ENCODE measurements around the gene FIGN.

Gene FIGN

DNA sequence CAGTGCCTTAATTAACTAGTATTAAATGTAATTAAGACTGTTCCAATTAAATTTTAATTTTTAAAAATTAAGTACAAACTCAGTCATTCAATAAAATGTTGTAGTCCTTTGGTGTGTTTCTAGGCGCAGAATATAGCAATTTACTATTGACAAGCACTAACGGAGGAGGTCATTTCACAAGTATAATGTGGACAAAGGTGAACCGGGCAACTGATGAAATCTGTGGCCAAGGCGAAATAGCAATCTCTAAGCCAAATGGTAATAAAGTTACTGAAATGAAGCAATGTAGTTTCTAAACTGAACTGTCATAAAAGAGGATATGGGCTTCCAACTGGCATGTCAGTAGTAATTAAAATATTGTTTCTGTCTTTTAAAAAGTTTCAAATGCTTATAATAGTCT lies 27.5 kb downstream of the FIGN start:
- DNase-seq (ENCODE audit: low read depth in 2 of 2): no peak

DNA sequence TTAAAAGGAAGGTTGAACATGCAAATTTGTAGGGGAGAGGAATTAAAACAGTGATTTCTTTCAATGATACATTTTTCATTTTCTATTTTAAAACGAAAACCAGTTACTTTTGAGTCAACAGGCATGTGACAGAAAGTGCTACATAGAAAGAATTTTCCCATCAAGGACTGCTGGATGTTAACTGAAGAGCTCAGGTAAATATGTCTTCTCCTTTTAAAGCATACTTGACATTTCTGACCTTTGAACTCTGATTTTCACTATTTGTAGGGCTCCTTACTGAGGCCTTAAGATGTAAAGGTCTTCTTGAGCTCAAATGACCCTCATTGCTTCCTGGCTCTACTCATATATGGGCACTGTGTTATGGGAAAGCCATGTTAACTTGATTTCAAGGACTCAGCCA lies 32.4 kb downstream of the FIGN start:
- no peak for DNase-seq (ENCODE audit: low read depth in 2 of 2)

DNA sequence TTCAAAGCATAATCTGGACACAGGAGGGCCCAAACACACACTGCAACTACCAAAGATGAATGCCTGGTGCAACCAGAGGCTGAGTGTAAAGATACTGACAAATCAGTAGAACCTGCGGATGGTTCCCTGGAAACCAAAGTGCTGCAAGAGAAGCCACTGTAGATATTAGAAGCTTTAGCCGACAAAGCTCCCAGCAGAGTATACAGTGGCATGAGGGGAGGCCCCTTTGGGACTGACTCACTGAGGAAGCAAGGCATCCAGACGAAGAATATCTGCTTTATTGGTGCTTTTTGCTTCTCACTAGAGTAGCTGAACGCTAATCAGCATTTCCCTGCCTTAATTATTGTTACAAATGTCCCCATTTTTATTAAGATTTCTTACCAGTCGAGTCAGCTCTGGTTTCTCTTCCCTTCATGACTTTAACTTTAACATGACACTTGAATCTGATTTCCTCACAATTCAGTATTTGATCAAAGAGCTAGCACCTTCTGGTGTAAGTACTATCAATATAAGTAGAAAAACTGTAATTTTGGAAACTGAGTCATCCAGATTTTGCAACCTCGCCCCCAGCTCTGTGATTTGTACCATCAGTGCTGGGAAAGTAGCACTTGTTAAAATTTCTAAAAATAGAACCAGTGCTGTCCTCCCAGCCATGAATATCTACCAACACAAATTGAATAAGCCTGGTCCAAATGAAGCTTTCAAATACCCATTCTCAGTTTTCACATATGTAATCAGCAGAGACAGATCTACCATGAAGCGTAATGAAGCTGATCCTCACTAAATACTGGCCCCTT lies 34.2 kb downstream of the FIGN start:
- no peak for DNase-seq (ENCODE audit: low read depth in 2 of 2)

DNA sequence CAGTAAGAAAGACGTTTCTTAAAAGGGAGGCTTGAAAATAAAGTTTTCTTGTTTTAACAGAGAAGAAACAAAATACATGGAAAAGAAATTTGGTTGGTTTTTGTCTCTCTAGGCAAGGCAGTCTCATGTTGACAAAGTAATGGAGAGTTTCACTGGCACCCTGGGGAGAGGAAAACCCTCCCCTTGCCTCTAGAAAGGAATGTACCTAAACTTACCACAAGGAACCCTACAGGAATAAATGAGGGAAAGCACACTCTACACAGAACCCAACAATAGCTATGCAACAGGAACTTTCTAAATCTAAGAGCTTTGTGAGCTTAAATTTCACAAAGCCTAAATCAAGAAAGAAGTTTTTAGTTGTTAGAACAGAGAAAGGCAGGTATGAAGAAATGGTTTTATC lies 37.0 kb downstream of the FIGN start:
- no peak for DNase-seq (ENCODE audit: low read depth in 2 of 2)

DNA sequence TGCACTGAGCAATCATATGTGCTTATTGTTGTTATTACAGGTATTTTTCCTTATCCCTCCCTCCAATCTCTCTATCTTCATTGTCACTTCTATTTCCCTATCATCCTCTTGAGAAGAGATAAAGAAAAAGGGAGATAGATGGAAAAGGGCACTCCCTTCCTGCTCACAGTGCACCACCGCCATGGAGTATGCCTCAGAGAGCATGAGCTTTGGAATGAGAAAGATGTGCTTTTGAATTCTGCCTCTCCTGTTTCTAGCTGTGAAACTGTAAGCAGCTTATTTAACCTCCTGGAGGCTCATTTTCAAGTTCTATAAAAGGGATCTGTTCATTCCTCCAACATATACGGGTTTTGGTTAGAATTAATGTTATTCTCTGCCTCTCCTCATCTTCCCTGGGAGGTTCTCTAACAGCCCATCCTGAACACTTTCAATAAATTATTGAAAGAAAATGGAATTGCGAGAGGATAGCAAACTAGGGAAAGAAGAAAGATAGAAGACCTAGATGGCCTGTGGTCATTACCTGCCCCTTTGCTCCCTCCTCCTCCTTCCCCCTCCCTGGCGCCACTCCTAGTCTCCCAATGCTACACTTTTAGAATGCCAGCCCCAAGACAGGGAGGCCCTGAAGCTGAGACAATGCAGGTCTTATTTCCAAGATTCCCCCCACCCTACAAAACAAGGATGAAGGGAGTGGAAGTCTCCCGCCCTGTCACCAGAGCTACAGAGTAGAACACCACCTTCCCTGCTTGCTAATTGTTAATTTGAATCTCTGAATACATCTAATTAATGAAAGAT lies 37.8 kb downstream of the FIGN start:
- DNase-seq (ENCODE audit: low read depth in 2 of 2): no peak

DNA sequence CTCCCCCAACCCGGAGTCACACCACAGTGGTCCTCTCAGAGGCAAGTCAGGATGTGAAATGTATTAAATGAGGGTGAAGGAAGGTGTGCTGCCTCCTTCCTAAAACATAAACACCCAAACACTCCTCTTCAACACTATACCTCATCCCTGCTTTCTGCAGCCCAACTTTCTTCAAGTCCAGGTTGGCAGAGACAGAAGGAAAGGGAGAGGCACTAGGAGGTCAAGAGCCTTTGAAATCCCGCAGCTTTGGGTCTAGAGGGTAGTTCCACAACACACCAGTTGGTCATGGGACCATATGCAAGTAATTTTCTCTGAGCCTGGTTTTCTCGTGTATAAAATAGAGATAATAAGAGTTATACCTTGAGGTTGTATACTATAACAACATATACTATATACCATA lies 38.4 kb downstream of the FIGN start:
- no peak for DNase-seq (ENCODE audit: low read depth in 2 of 2)

DNA sequence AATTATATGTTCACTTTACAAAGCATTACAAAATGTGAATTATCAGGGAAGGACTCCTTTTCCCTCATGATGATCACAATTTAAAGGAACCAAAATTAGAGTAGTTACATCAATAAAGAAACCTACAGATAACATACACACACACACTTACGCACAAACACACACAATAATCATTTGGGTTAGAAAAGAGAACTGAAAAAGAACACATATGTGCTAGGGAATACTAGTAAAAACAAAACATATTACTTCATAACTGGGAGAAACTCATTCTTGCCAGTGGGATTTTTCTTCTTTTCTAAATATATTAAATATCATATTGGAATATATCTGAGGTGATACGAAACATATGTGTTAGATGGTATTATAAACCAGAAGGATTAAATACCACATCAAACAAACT lies 42.3 kb downstream of the FIGN start:
- DNase-seq (ENCODE audit: low read depth in 2 of 2): no peak

DNA sequence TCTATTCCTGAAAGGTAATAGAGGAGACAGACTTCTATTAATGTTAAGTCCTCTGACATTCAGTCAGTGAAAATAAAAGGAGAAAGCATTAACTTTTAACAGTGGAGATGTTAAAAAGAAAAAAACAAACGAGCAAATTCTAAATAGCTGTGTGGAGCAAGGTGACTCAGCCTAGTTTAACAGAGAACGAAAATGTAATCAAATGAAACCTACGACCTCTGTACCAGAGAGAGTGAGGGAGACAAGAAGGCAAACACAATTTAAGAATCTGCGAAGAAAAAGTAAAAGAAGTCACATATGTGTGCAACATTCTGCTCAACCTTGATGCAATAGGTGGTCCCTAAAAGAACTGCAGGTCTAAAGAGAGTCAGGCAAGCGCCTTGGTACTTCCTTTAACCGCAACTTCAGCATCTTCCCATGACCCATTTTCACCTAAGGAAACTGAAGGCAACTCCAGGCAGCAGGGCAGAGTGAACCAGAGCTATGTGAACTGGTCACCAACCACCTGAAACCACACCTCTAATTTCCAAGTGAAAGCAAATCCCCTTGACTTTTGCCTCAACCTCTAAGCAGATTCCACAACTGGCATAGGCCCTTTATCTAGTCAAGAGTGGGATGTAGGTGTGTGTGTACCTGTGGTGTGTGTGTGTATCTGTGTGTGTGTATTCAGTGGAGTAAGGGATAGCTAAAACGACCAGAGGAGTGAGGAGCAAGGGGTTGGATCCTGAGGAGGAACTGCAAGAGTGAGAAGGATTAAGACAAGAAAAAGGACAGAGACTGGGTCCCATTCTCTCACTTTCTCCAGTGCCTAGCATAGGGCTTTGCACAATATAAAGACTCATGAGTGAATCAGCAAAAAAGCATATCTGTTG lies 43.0 kb downstream of the FIGN start:
- DNase-seq (ENCODE audit: low read depth in 2 of 2): no peak

DNA sequence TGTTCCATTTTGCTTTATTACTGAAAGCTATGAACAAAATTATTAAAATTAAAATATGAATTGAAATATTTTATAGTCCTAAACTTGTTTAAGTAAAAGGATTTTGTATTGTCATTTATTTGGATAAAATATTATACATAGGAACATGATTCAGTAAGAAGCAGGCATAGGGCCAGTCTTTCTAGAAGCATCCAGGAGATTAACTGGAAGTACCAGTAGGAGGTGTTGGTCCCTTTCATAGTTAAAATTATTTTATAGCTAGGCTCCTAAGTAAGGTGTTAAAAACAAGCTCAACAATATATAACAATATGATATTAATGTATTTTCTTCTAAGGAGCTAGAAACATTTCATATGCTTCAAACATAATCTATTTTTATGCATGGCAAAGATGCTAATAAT lies 43.7 kb downstream of the FIGN start:
- DNase-seq (ENCODE audit: low read depth in 2 of 2): no peak

DNA sequence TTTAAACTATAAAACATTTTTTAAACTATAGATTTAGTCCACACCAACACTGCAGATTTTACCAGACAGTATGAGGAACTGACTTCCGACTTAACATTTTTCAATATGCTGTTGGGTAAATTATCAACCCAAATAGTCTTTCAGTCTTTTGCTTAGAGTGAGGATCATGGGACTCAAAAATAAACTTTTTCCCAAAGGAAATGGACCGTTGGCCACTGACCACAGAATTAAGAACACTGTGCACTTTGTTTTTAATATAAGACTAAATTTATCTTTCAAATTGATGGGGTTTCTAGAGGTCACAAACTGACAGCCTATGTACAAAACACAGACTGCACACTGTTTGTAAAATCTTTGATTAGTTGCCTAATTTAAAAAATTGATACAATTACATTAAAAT lies 44.9 kb downstream of the FIGN start:
- no peak for DNase-seq (ENCODE audit: low read depth in 2 of 2)

DNA sequence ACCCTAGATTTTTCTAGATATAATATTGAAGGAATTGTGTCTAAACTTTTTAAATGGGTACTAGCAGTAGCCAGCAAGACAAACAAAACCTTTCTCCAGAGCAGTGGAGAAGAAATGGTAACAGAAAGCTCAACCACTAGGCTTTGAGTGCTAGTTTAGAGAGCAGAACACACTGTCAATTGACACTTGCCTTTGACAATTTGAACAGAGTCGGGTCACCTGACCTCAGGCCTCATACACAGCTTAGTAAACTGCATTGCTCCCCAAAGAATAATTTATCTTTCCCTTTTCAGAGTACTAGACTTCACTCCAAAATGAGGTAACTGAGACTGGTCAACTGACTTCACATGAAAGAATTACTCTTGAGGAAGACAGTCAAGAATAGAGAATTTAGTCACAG lies 48.6 kb downstream of the FIGN start:
- no peak for DNase-seq (ENCODE audit: low read depth in 2 of 2)

DNA sequence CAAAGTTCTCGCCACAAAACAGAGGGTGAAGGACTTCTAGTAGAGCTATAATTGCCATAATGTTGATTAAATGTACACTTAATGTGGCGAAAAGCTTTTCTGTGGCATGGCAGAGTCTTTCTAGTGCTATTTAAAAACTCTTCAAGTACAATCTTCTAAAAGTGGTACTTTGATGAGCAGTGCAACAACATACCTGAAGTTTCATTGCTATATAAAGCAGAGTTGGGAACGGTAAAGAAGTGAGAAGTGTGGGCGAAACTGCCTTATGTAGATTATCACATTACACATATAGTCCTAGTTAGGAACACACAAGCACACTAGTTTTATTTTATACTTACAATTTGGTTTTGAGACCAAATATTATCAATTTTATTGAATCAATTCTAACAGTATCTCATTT lies 49.5 kb downstream of the FIGN start:
- no peak for DNase-seq (ENCODE audit: low read depth in 2 of 2)

DNA sequence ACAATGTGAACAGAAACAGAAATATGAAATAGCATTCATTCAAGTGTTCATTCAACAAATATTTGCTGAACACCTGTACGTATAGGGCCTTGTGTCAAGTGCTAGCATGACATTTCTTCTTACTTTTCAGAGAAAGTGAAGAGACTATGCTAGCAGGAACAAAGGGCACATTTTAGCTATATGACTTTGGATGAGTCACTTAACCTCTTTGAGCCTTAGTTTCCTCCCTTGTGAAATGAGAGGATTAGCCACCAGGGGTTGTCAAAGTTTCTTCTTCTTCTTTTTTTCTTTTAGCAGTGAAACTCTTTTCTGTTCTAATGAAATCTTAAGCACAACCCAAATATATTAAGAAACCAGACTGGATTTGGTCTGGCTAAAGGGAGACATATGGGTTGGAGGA lies 53.1 kb downstream of the FIGN start:
- no peak for DNase-seq (ENCODE audit: low read depth in 2 of 2)

DNA sequence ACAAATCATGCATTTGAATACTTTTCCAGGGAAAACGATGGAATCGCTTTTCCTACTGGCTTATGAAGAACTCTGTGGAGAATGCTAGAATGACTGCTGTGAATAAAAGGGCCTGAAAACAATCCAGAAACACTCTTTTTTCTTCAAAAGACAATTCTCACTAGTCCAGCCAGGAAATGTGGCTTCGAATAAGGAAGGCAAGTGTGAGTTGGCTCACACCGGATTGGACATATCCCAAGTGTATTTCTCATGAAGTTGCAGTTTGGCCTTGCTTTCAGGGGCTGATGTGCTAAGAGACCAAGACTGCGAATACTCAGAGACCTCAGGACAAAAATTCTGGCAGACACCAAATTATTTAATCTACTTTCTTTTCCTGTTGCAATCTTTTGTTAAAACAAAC lies 54.1 kb downstream of the FIGN start:
- DNase-seq (ENCODE audit: low read depth in 2 of 2): no peak

DNA sequence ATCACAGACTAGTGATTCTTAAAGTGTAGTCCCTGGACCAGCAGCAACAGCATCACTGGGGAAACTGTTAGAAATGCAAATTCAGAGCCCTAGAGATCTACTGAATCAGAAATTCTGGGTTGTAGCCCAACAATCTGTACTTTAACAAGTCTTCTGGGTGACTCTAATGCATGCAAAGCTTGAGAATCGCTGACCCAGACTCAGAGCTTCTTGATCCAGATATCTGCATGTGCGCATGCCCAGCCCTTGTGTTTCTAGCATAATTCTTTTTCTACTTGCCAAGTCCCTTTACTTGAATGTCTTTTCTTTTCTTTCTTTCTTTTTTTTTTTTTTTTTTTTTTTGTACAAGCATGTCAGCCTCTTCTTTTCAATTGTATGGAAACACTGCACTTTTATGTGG lies 60.4 kb downstream of the FIGN start:
- DNase-seq (ENCODE audit: low read depth in 2 of 2): no peak

DNA sequence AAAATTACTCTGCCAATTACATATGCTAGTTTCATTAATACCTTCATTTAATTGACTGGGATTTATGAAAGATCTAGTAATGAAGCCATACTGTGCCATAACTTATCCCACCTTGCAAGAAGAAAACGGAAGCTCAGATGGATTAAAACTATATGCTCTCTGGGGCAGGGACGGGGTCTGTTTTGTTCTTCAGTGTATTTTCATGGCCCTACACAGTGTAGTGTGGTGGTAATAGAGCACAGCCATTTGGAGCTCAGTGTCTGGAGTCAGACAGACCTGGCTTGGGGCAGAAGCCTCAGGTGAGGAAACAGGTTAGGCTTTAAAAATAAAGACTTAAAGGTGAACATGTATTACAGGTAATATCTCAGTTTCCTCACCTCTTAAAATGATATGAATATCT lies 62.3 kb downstream of the FIGN start:
- no peak for DNase-seq (ENCODE audit: low read depth in 2 of 2)

DNA sequence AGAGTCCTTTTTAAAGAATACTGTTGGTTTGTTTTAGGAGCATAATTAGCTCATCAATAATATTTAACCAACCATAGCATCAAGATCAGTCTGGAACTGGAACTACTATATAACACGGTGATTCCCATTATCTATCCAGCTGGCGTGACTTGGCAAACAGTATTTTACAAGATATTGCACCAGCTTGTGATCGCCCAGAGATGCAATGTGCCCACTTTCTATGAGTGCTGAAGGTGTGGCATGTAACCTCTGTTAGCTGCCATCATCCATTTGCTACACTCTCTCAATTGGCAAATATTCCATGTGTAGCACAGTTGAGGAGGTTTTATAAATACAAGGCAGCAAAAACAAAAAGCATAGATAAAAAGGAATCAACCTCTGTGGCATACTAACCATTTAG lies 64.9 kb downstream of the FIGN start:
- no peak for DNase-seq (ENCODE audit: low read depth in 2 of 2)

DNA sequence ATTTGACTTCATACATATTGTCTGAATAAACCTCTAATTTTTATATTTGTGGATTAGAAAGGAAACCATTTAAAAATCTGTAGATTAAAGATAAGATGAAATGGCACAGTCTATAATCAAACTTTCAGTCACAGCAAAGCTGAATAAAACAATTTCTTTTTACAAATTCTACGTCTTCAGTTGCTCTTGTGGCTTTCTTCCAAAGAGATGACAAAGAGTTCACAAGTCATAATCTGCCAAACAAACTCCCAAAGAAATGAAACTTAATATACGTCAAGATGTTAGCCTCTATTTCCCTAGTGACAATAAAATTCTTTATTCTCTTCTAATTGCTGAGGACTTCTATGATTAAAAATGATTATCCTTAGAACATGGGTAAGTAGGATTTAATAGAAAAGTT lies 66.3 kb downstream of the FIGN start:
- no peak for DNase-seq (ENCODE audit: low read depth in 2 of 2)

DNA sequence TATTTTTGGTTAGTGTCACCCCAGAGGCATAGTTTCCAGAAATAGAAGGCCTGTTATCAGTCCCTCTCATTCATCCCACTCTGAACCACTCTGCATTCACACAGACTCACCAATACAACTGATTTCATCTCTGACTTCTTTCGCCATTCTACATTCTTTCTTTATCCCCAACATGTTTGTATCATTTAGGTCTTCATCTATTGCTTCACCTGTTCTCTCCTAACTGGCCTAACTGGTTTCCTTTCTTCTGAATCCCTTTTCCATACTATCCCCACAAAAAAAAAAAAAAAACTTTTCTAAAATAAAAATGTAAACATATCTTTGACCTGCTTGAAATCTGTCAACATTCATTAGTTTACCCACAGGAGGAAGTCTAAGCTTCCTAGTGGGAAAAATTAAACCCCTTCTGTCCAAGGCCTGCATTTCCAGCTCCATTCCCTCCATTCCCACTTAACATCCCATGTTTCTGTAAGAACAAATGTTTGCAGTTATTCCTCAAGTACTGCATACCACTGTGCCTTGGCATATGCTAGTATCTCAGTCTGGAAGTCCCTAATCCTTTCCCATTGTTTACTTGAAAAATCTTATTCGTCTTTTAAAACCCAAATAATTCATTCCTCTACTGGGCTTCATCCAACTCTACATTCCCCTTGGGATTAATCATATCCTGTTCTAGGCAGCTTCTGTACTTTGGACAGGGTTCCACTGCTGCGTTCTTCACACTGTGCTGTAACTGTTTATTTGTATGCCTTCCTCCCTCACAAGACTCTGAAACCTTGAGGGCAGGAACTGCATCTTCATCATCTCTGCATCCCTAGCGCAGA lies 68.5 kb downstream of the FIGN start:
- no peak for DNase-seq (ENCODE audit: low read depth in 2 of 2)

DNA sequence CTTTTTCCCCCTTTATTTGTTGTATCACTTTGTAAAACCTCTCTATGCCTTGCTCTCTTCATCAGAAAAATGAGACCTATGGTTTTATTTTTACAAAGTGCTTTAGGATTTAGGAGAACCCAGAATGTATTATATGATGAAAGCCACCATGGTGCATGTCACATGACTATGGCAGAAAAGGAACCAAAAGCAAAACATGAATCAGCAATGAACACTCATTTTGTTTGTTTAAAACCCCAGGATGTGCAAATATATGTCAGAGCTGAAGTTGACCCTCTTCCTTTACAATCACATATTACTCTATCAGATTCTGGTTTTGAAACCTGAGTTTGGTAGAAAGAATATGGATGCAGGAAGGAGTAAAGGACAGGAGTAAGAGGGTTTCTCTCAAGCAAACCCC lies 70.0 kb downstream of the FIGN start:
- DNase-seq (ENCODE audit: low read depth in 2 of 2): no peak

DNA sequence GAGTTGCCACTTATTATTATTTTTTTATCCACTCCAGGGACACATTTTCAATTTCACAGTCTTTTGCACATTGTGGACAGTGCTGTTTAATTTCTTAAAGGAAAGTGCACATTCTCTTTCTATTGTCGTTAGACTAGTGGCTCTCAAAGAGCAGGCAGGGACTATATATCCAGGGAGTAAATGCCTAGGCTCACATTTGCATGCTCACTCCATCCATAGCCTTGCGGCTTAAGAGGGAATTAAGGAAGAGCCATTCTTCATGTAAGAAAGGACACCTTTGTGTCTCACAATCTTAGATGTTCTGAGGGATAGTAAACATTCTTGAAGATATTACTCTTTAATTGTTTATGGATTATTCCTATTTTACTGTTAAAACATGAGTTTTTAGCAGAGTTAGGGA lies 70.8 kb downstream of the FIGN start:
- DNase-seq (ENCODE audit: low read depth in 2 of 2): no peak

DNA sequence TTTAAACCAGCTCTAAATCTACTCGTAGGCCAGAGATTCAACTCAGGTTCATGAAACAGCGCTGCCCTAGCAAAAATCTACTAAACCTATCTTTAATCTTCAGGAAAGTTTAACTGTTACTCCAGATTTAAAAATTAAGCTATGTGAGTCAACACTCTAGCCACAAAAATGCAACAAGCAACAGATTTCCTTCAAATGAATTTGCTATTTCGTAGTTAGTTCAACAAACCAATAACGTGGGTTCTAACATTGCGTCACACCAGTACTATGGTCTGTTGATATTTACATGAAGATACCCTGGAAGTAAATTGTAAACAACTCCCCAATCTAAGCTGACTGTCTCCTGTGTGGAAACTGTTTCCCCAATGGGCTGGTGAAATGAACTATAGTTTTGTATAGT lies 71.2 kb downstream of the FIGN start:
- no peak for DNase-seq (ENCODE audit: low read depth in 2 of 2)
